HepG2 (cell line): Measurements from ENCODE around the gene ZNF514.

Source experiments
- HMG20B ChIP-seq: conservative IDR thresholded peaks from 2 replicates; pipeline ENCODE4 v1.6.1; 2016; ENCODE audit warnings: missing genetic modification reagents, missing compliant biosample characterization
- POLR2AphosphoS5 ChIP-seq: IDR thresholded peaks from 2 replicates; pipeline ENCODE4 v1.6.1; 2012; ENCODE audit warnings: low read depth, low read length
- TF ChIP-seq, protein P1 (sequence below): sonication (generic); formaldehyde crosslinking; IDR thresholded peaks from 2 replicates; pipeline ENCODE4 v1.5.0; 2020; ENCODE audit warnings: mild to moderate bottlenecking, missing genetic modification reagents, moderate library complexity
- TF ChIP-seq, protein P2 (sequence below): sonication (generic); formaldehyde crosslinking; IDR thresholded peaks from 2 replicates; pipeline ENCODE4 v1.5.0; 2020; ENCODE audit warnings: missing genetic modification reagents

DNA sequence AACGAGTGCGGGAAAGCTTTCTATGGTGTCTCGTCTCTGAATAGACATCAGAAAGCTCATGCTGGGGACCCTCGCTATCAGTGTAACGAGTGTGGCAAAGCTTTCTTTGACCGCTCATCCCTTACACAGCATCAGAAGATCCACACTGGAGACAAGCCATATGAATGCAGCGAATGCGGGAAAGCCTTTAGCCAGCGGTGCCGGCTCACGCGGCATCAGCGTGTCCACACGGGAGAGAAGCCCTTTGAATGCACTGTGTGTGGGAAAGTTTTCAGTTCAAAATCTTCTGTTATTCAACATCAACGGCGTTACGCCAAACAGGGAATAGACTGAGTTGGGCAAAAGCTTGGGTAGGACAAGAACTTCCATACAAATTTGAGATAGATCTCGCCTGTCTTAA, 22.1 kb upstream of the ZNF514 start:
- TF ChIP-seq, protein P1, sequence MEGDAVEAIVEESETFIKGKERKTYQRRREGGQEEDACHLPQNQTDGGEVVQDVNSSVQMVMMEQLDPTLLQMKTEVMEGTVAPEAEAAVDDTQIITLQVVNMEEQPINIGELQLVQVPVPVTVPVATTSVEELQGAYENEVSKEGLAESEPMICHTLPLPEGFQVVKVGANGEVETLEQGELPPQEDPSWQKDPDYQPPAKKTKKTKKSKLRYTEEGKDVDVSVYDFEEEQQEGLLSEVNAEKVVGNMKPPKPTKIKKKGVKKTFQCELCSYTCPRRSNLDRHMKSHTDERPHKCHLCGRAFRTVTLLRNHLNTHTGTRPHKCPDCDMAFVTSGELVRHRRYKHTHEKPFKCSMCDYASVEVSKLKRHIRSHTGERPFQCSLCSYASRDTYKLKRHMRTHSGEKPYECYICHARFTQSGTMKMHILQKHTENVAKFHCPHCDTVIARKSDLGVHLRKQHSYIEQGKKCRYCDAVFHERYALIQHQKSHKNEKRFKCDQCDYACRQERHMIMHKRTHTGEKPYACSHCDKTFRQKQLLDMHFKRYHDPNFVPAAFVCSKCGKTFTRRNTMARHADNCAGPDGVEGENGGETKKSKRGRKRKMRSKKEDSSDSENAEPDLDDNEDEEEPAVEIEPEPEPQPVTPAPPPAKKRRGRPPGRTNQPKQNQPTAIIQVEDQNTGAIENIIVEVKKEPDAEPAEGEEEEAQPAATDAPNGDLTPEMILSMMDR (CRISPR knock-in tag): no peak
- TF ChIP-seq POLR2AphosphoS5 (no peak), HMG20B (CRISPR knock-in tag) (no peak)
- TF ChIP-seq, protein P2, sequence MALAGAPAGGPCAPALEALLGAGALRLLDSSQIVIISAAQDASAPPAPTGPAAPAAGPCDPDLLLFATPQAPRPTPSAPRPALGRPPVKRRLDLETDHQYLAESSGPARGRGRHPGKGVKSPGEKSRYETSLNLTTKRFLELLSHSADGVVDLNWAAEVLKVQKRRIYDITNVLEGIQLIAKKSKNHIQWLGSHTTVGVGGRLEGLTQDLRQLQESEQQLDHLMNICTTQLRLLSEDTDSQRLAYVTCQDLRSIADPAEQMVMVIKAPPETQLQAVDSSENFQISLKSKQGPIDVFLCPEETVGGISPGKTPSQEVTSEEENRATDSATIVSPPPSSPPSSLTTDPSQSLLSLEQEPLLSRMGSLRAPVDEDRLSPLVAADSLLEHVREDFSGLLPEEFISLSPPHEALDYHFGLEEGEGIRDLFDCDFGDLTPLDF: no peak
